CD4-positive, alpha-beta T cell treated with Interleukin-4 for 1 hour (primary cell): ENCODE data around the gene SET.
A peak's percentile ranks its signal among the peaks of the same experiment; 100 is the strongest.
"Not testable (repeated sequence)": the region's sequence is repeated elsewhere in the genome, so short reads cannot be mapped to it uniquely, and the experiment has no call there.

Experiments
- DNase-seq, 2 donors: peaks; one replicate each; pipeline ENCODE4 v3.0.0-alpha.2; 2020 to 2022

SET gene

GRCh38 chr9:128688501-128689292 lies at the start of gene SET:
SET (plus strand) TSS chr9:128689222; CDS start chr9:128689583, 361 bp downstream.
- peak; percentile 93 to 94 for DNase-seq

- no peak for DNase-seq
These were observed 48.4 kb upstream of the SET start for GRCh38 chr9:128640603-128641002.

- no peak for DNase-seq
These were observed 46.3 kb upstream of the SET start for GRCh38 chr9:128642675-128643245.

- no peak for DNase-seq
These were observed 45.3 kb upstream of the SET start for GRCh38 chr9:128643519-128644300.

GRCh38 chr9:128648206-128648605 lies 40.8 kb upstream of the SET start:
- peak; percentile 74 to 77 for DNase-seq

GRCh38 chr9:128651798-128652197 lies 37.2 kb upstream of the SET start:
- DNase-seq: no peak

GRCh38 chr9:128653908-128654307 lies 35.1 kb upstream of the SET start:
- DNase-seq: no peak

GRCh38 chr9:128654481-128654880 lies 34.5 kb upstream of the SET start:
- no peak for DNase-seq

- DNase-seq: peak; percentile 94 to 95
These were observed 32.3 kb upstream of the SET start, which contains the start of gene DYNC2I2 for GRCh38 chr9:128656416-128657343. DYNC2I2 (minus strand) TSS chr9:128656847; CDS start chr9:128656726, 121 bp downstream.

- DNase-seq: no peak
These were observed 31.7 kb upstream of the SET start for GRCh38 chr9:128657344-128657704.

GRCh38 chr9:128657796-128658195 lies 31.2 kb upstream of the SET start:
- DNase-seq: no peak

- DNase-seq: not testable (repeated sequence)
These were observed 22.5 kb upstream of the SET start for GRCh38 chr9:128666481-128666941.

- DNase-seq: no peak
These were observed 19.2 kb upstream of the SET start for GRCh38 chr9:128669786-128670185.

- DNase-seq: no peak
These were observed 13.6 kb upstream of the SET start for GRCh38 chr9:128675382-128675781.

GRCh38 chr9:128677794-128678193 lies 11.2 kb upstream of the SET start:
- DNase-seq: no peak

- peak; percentile 33 to 53 for DNase-seq
These were observed 5.5 kb upstream of the SET start for GRCh38 chr9:128683340-128684064.

GRCh38 chr9:128684065-128684324 lies 5.0 kb upstream of the SET start:
- no peak for DNase-seq

GRCh38 chr9:128684325-128685199 lies 4.5 kb upstream of the SET start:
- peak; percentile 80 for DNase-seq

- DNase-seq: peak; percentile 36 to 62
These were observed 3.2 kb upstream of the SET start for GRCh38 chr9:128685636-128686489.

GRCh38 chr9:128687453-128687852 lies 1.6 kb upstream of the SET start:
- DNase-seq: no peak
